HG02610 (cell line): ENCODE results near the gene DDIT4L.
"Not testable (repeated sequence)": the region's sequence is repeated elsewhere in the genome, so short reads cannot be mapped to it uniquely, and the experiment has no call there.

Experiments
- ATAC-seq: cut with Tn5 transposase; IDR thresholded peaks from one replicate; pipeline ENCODE4 v1.9.1; 2021; ENCODE audit warnings: mild to moderate bottlenecking, moderate library complexity; ENCODE audit not compliant: unreplicated experiment

The DDIT4L gene

GRCh38 chr4:100166297-100167039 is 23.8 kb downstream of the DDIT4L start:
- ATAC-seq: no peak

- ATAC-seq: no peak
These were observed 24.5 kb downstream of the DDIT4L start for GRCh38 chr4:100165809-100166208.

GRCh38 chr4:100164808-100165760 is 25.2 kb downstream of the DDIT4L start:
- ATAC-seq: no peak

- peak; percentile 92 for ATAC-seq
These were observed 28.1 kb downstream of the DDIT4L start for GRCh38 chr4:100162027-100162685.

- no peak for ATAC-seq
These were observed 41.1 kb downstream of the DDIT4L start for GRCh38 chr4:100149190-100149589.

- ATAC-seq: no peak
These were observed 42.6 kb downstream of the DDIT4L start for GRCh38 chr4:100147684-100148083.

GRCh38 chr4:100147198-100147597 is 43.1 kb downstream of the DDIT4L start:
- ATAC-seq: no peak

GRCh38 chr4:100146756-100147155 is 43.5 kb downstream of the DDIT4L start:
- no peak for ATAC-seq

- not testable (repeated sequence) for ATAC-seq
These were observed 52.9 kb downstream of the DDIT4L start for GRCh38 chr4:100137320-100137719.
